HEK293T (cell line): Measurements from ENCODE around the gene SLC29A1.

Source experiments
- LEF1 ChIP-seq: fragments of 450-650 bp; IDR thresholded peaks from 2 replicates; pipeline ENCODE4 v1.6.1; 2017; ENCODE audit warnings: mild to moderate bottlenecking, borderline replicate concordance
- PKNOX1 ChIP-seq: fragments of 450-650 bp; IDR thresholded peaks from 2 replicates; pipeline ENCODE4 v1.6.1; 2016
- SUZ12 ChIP-seq: fragments of 450-650 bp; IDR thresholded peaks from 2 replicates; pipeline ENCODE4 v1.6.1; 2016; ENCODE audit warnings: mild to moderate bottlenecking

- TF ChIP-seq LEF1 (no peak), SUZ12 (no peak), PKNOX1 (no peak)
Observed at GRCh38 chr6:44183783-44184182, 39.6 kb upstream of the SLC29A1 start.
